Hippocampal formation (tissue), 2 donors: ENCODE measurements around the gene ALK.

Experiments
- DNase-seq, 2 donors: peaks; one replicate each; lab custom pipeline; 2025; lab: John Stamatoyannopoulos, UW

The ALK gene

GRCh38 chr2:29196792-29197788 lies 724.3 kb downstream of the ALK start:
- DNase-seq = peak; percentile 8 to 67

GRCh38 chr2:29195796-29196195 lies 725.6 kb downstream of the ALK start:
- no peak for DNase-seq

GRCh38 chr2:29193681-29194080 lies 727.7 kb downstream of the ALK start:
- no peak for DNase-seq

GRCh38 chr2:29193111-29193510 lies 728.3 kb downstream of the ALK start:
- no peak for DNase-seq

GRCh38 chr2:29192526-29192925 lies 728.9 kb downstream of the ALK start:
- no peak for DNase-seq

- no peak for DNase-seq
These were observed 729.6 kb downstream of the ALK start for GRCh38 chr2:29191817-29192216.

GRCh38 chr2:29189052-29189451 lies 732.3 kb downstream of the ALK start:
- DNase-seq = no peak

GRCh38 chr2:29187926-29188325 lies 733.5 kb downstream of the ALK start:
- DNase-seq = no peak

GRCh38 chr2:29186817-29187216 lies 734.6 kb downstream of the ALK start:
- DNase-seq = no peak

- no peak for DNase-seq
These were observed 736.9 kb downstream of the ALK start for GRCh38 chr2:29184531-29184930.

- no peak for DNase-seq
These were observed 738.5 kb downstream of the ALK start for GRCh38 chr2:29182920-29183319.

- DNase-seq = no peak
These were observed 739.1 kb downstream of the ALK start for GRCh38 chr2:29182334-29182733.

GRCh38 chr2:29175338-29175737 lies 746.0 kb downstream of the ALK start:
- no peak for DNase-seq

- no peak for DNase-seq
These were observed 746.4 kb downstream of the ALK start for GRCh38 chr2:29174937-29175336.

GRCh38 chr2:29166242-29167039 lies 754.9 kb downstream of the ALK start:
- no peak for DNase-seq

GRCh38 chr2:29165362-29166241 lies 755.8 kb downstream of the ALK start:
- DNase-seq = no peak

GRCh38 chr2:29164091-29164846 lies 757.1 kb downstream of the ALK start:
- no peak for DNase-seq

GRCh38 chr2:29162204-29162928 lies 759.0 kb downstream of the ALK start:
- no peak for DNase-seq

- no peak for DNase-seq
These were observed 761.2 kb downstream of the ALK start for GRCh38 chr2:29160184-29160583.

GRCh38 chr2:29159125-29159524 lies 762.3 kb downstream of the ALK start:
- no peak for DNase-seq
